ENCODE data around the gene LITAF.

The LITAF gene

DNA sequence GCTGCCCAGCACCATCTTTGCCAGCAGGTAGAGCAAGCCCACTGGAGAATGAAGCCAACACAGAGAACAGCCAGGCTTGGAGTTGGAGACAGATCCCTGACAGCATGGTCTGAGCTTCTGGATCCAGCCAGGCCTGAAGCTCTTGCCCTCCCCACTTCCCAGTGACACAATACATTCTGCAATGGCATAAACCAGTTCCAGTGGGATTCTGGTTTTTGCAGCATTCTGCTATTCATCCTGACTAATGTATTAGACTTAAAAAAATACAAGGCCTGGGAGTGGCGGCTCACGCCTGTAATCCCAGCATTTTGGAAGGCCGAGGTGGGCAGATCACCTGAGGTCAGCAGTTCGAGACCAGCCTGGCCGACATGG, 40.6 kb upstream of the LITAF start:
- no peak for DNase-seq (ENCODE audit: extremely low read depth, low read depth)
- no peak overlapping the region for H3K4me3 ChIP-seq (replicated peaks; ENCODE audit: low read depth, low read length)

DNA sequence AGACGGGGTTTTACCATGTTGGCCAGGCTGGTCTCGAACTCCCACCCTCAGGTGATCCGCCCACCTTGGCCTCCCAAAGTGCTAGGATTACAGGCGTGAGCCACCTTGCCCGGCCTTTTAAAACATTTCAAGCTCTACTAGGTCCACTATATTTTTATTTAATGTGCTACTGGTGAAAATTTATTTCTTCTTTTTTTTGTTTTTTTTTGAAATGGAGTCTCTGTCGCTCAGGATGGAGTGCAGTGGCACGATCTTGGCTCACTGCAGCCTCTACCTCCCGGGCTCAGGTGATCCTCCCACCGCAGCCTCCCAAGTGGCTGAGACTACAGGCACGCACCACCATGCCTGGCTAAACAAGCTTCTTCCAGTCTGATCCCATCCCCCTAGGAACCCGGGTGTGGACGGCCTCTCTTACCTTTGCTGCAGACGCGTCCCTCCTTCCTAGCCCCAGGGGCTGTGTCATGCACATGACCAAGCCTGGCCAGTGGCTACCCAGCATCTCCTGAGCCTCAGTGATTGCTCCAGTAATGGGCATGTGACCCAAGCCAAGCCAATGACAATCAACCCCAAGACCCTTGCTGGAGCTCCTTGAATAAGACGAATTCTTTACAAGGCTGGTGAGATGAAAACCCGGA, 40.1 kb upstream of the LITAF start:
- DNase-seq (ENCODE audit: extremely low read depth, low read depth) = no peak
- H3K4me3 ChIP-seq (replicated peaks; ENCODE audit: low read depth, low read length) = no peak overlapping the region
- TF ChIP-seq, protein P1, sequence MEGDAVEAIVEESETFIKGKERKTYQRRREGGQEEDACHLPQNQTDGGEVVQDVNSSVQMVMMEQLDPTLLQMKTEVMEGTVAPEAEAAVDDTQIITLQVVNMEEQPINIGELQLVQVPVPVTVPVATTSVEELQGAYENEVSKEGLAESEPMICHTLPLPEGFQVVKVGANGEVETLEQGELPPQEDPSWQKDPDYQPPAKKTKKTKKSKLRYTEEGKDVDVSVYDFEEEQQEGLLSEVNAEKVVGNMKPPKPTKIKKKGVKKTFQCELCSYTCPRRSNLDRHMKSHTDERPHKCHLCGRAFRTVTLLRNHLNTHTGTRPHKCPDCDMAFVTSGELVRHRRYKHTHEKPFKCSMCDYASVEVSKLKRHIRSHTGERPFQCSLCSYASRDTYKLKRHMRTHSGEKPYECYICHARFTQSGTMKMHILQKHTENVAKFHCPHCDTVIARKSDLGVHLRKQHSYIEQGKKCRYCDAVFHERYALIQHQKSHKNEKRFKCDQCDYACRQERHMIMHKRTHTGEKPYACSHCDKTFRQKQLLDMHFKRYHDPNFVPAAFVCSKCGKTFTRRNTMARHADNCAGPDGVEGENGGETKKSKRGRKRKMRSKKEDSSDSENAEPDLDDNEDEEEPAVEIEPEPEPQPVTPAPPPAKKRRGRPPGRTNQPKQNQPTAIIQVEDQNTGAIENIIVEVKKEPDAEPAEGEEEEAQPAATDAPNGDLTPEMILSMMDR (IDR thresholded peaks at IDR 0.05; ENCODE audit: low read depth, low read length, missing control alignments) = no peak

More for the DNA sequence above, 40.6 kb upstream of the LITAF start:
- TF ChIP-seq, protein P1 (IDR thresholded peaks at IDR 0.05; ENCODE audit: low read depth, low read length, missing control alignments) = no peak

DNA sequence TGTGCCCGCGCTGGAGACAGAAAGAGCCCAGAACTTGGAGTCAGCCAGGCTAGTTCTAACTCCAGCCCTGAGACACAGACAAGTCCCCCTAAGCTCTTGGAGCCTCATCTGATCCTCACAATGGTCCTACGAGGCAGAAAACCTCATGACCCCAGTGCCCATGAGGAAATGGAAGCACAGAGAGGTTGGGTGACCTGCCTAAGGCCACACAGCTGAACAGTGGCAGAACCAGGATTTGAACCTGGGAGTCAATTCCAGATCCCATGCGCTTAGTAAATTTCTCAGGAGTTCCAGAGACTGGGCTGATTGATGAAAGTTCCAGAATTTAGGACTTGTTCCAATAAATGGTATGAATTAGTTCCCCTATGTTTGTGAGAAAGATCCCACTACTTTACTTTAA, 39.0 kb upstream of the LITAF start:
- TF ChIP-seq, protein P1 (IDR thresholded peaks at IDR 0.05; ENCODE audit: low read depth, low read length, missing control alignments) = no peak
- H3K4me3 ChIP-seq (replicated peaks; ENCODE audit: low read depth, low read length) = no peak overlapping the region
- DNase-seq (ENCODE audit: extremely low read depth, low read depth) = no peak

DNA sequence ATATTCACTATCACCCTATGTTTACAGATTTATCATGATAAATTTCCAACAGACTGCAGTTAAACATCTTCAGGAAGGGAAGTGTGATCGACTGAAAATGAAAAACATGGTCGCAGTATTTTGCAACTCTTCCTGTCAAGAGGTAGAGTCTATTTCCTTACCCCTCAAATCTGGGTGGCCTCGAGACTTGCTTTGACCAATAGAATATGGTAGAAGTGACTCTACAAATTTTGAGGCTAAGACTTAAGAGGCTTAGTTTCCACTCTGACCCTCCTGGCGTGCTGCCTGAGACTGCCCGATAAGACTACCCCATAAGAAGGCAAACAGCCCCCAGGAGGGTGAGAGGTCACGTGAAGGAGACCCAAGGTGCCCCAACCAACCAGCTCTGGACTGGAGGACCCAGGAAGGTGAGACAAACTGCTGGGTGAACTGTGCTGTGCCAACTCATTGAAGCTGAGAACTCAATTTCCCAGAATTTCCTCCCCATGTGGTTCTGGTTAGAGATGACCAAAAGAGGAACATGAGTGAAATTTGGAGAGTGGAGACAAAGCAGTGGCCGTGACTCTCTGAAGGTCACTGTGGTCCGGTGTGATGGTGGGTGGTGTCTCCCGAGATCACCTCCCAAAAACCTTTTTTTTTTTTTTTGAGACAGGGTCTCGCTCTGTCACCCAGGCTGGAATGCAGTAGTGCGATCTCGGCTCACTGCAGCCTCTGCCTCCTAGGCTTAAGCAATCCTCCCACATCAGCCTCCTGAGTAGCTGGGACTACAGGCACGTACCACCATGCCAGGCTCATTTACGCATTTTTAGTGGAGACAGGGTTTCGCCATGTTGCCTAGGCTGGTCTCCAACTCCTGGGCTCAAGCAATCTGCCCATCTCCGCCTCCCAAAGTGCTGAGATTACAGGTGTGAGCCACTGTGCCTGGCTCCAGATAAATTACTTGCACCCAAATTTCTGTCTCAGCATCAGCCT, 38.2 kb upstream of the LITAF start:
- TF ChIP-seq, protein P1 (IDR thresholded peaks at IDR 0.05; ENCODE audit: low read depth, low read length, missing control alignments) = no peak
- H3K4me3 ChIP-seq (replicated peaks; ENCODE audit: low read depth, low read length) = no peak overlapping the region
- no peak for DNase-seq (ENCODE audit: extremely low read depth, low read depth)

DNA sequence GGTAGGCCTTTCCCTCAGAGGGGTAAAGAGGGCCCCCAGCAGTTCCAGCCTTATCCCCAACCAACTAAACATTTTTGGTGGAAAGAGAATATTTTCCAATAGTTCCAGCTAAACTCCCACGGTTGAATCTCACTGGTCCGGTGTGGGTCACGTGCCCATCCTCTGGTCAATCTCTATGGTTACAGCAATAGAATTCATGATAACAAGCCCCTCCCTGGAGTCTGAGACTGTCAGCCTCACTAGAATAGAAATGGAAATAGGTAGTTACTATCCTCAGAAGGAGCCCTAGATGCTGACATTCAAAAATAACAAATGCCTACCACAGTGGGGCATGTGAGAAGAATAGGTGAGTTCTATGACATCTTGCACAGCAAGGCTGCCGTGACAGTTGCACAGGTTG, 37.5 kb upstream of the LITAF start:
- DNase-seq (ENCODE audit: extremely low read depth, low read depth) = no peak
- TF ChIP-seq, protein P1 (IDR thresholded peaks at IDR 0.05; ENCODE audit: low read depth, low read length, missing control alignments) = no peak
- no peak overlapping the region for H3K4me3 ChIP-seq (replicated peaks; ENCODE audit: low read depth, low read length)

DNA sequence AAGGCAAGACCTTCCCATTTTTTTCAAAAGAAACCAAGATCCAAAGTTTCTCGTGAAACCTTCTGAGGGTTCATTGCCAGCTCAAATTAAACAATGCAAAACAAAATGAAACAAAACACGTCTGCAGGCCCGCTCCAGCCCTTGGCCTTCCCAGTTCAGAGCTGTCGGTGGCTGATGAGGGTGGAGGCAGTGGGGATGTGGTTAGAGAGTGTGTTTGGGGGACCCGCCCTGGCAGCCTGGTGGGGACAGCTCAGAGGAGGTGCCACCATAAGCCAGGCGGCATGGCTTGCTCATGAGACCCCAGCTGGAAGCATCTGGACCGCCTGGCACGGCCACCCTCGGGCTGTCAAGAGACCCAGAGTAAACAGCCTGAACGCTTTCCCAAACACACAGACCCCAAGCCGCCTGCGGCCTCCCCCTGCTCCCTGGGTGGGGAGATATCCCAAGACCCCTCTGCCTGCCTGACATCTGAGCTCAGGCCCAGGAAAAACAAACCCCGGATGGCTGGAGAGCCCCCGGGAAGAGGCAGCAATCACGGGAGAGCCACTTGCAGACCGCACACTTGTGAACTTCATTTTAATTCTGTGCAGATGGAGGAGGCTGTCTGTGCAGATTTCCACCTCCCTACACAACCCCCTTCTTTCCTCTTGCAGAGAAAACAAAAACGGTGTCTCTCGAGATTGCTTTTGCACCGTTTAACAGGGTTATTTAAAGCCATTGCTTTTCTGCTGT, 35.4 kb upstream of the LITAF start:
- TF ChIP-seq, protein P1 (IDR thresholded peaks at IDR 0.05; ENCODE audit: low read depth, low read length, missing control alignments) = no peak
- DNase-seq (ENCODE audit: extremely low read depth, low read depth) = no peak
- no peak overlapping the region for H3K4me3 ChIP-seq (replicated peaks; ENCODE audit: low read depth, low read length)
